GM23338 (cell line): ENCODE measurements around the gene DESI2. TPM values are rescaled to one million over a fixed set of nuclear protein-coding genes. Genes with fewer than 3 reads are reported as not detected.

Experiments
- ATAC-seq: fragments of 200-7000 bp; cut with Tn5 transposase; 3 replicates; pipeline ENCODE4 v1.9.1; 2020
- DNase-seq: peaks from one replicate; pipeline ENCODE4 v3.0.0-alpha.2; 2015; ENCODE audit warnings: low spot score
- H2AFZ ChIP-seq: fragments of 200-600 bp; sonication (generic); 2 replicates; pipeline ENCODE4 v1.8.0; 2016; ENCODE audit warnings: antibody characterized with exemption, mild to moderate bottlenecking, moderate library complexity
- H3F3A ChIP-seq: fragments of 200-600 bp; sonication (generic); replicated peaks from 2 replicates; pipeline ENCODE4 v1.8.0; 2017; ENCODE audit warnings: antibody characterized with exemption, mixed run types, low read depth
- H3K27ac ChIP-seq: fragments of 200-600 bp; sonication (generic); 2 replicates; pipeline ENCODE4 v1.6.1; 2016; ENCODE audit warnings: low read depth
- H3K27me3 ChIP-seq: fragments of 200-600 bp; sonication (generic); 2 replicates; pipeline ENCODE4 v1.8.0; 2016; ENCODE audit warnings: mild to moderate bottlenecking, mixed run types, moderate library complexity; ENCODE audit not compliant: insufficient read depth
- H3K36me3 ChIP-seq: fragments of 200-600 bp; sonication (generic); 2 replicates; pipeline ENCODE4 v1.8.0; 2016; ENCODE audit warnings: mild to moderate bottlenecking; ENCODE audit not compliant: insufficient read depth
- H3K4me1 ChIP-seq: fragments of 200-600 bp; sonication (generic); 2 replicates; pipeline ENCODE4 v1.8.0; 2016; ENCODE audit warnings: mild to moderate bottlenecking, moderate library complexity; ENCODE audit not compliant: insufficient read depth
- H3K4me2 ChIP-seq: fragments of 200-600 bp; sonication (generic); 2 replicates; pipeline ENCODE4 v1.7.1; 2017; ENCODE audit warnings: mixed run types
- H3K4me3 ChIP-seq: fragments of 200-600 bp; sonication (generic); 2 replicates; pipeline ENCODE4 v1.6.1; 2016; ENCODE audit warnings: mixed run types
- H3K79me2 ChIP-seq: fragments of 200-600 bp; sonication (generic); replicated peaks from 2 replicates; pipeline ENCODE4 v1.8.0; 2017; ENCODE audit warnings: mild to moderate bottlenecking; ENCODE audit not compliant: insufficient read depth
- H3K9me2 ChIP-seq: fragments of 200-600 bp; sonication (generic); 2 replicates; pipeline ENCODE4 v1.8.0; 2017; ENCODE audit not compliant: insufficient read depth
- H4K20me1 ChIP-seq: fragments of 200-600 bp; sonication (generic); replicated peaks from 2 replicates; pipeline ENCODE4 v1.8.0; 2017; ENCODE audit warnings: mild to moderate bottlenecking; ENCODE audit not compliant: insufficient read depth
- H3K27ac Mint-ChIP-seq: 2 replicates; pipeline ENCODE4 v1.8.0; 2020; ENCODE audit warnings: inconsistent platforms, mild to moderate bottlenecking, moderate library complexity, mixed read lengths
- H3K27me3 Mint-ChIP-seq: 3 replicates; pipeline ENCODE4 v1.8.0; 2022; ENCODE audit warnings: low read depth, mild to moderate bottlenecking, moderate library complexity, mixed read lengths, inconsistent platforms; ENCODE audit not compliant: insufficient read depth, poor library complexity
- H3K36me3 Mint-ChIP-seq: 3 replicates; pipeline ENCODE4 v1.8.0; 2021; ENCODE audit warnings: low read depth, mild to moderate bottlenecking, inconsistent platforms, moderate library complexity, mixed read lengths
- H3K4me1 Mint-ChIP-seq: 3 replicates; pipeline ENCODE4 v1.8.0; 2020; ENCODE audit warnings: mild to moderate bottlenecking, inconsistent platforms, mixed read lengths
- H3K4me3 Mint-ChIP-seq: 3 replicates; pipeline ENCODE4 v1.8.0; 2021; ENCODE audit warnings: moderate library complexity, mild to moderate bottlenecking, inconsistent platforms, mixed read lengths
- H3K9me3 Mint-ChIP-seq: 3 replicates; pipeline ENCODE4 v1.8.0; 2020; ENCODE audit warnings: moderate library complexity, mild to moderate bottlenecking, inconsistent platforms, mixed read lengths
- CREB1 ChIP-seq: fragments of 250-450 bp; sonication (Bioruptor Pico); IDR thresholded peaks from 2 replicates; pipeline ENCODE4 v1.5.0; 2020; ENCODE audit warnings: low read depth, mild to moderate bottlenecking, moderate library complexity
- EZH2 ChIP-seq: fragments of 200-600 bp; sonication (generic); IDR thresholded peaks from one replicate; pipeline ENCODE4 v1.8.0; 2017; ENCODE audit warnings: antibody characterized with exemption, mild to moderate bottlenecking, low read depth; ENCODE audit not compliant: unreplicated experiment
- EZH2phosphoT487 ChIP-seq: fragments of 200-600 bp; sonication (generic); IDR thresholded peaks from one replicate; pipeline ENCODE4 v1.8.1; 2018; ENCODE audit warnings: antibody characterized with exemption; ENCODE audit not compliant: unreplicated experiment
- JUNB ChIP-seq: IDR thresholded peaks from one replicate; pipeline ENCODE4 v1.6.1; 2016; ENCODE audit warnings: antibody characterized with exemption; ENCODE audit not compliant: unreplicated experiment
- NANOG ChIP-seq: IDR thresholded peaks from 2 replicates; pipeline ENCODE4 v1.6.1; 2016; ENCODE audit warnings: antibody characterized with exemption, borderline replicate concordance
- POLR2AphosphoS5 ChIP-seq: IDR thresholded peaks from 2 replicates; pipeline ENCODE4 v1.6.1; 2016; ENCODE audit warnings: antibody characterized with exemption, low read depth
- STAT1 ChIP-seq: IDR thresholded peaks from one replicate; pipeline ENCODE4 v1.6.1; 2016; ENCODE audit warnings: antibody characterized with exemption; ENCODE audit not compliant: unreplicated experiment
- ZNF114 ChIP-seq: fragments of 250-450 bp; sonication (Bioruptor Pico); IDR thresholded peaks from 2 replicates; pipeline ENCODE4 v1.5.0; 2020; ENCODE audit warnings: mild to moderate bottlenecking, moderate library complexity
- ZNF331 ChIP-seq: fragments of 250-450 bp; sonication (Bioruptor Pico); IDR thresholded peaks from 2 replicates; pipeline ENCODE4 v1.5.0; 2020; ENCODE audit warnings: low read depth, mild to moderate bottlenecking, moderate library complexity
- polyA plus RNA-seq: library from polyadenylated mRNA; unstranded; fragments of >200 nt; fragmentation: Nextera tagmentation; extraction: Ambion mirVana; gene quantifications from 2 replicates; pipeline ENCODE4 v1.2.1, GENCODE V29; 2016
- total RNA-seq: library from RNA; depleted of rRNA; stranded (reverse); fragments of >200 nt; shearing (Covaris generic); gene quantifications from 2 replicates; pipeline ENCODE4 v1.2.3, GENCODE V29; 2014
- TF ChIP-seq, protein P1 (sequence below), 2 experiments: fragments of 200-600 bp in 1 of 2; sonication (generic) in 1 of 2; conservative IDR thresholded peaks; 2 replicates each; pipeline versions ENCODE4 v1.5.1 to v1.6.1; 2016 to 2017; ENCODE audit warnings: antibody characterized with exemption in 2 of 2, low read depth in 2 of 2, mild to moderate bottlenecking in 2 of 2, moderate library complexity in 1 of 2
- TF ChIP-seq, protein P2 (sequence below): IDR thresholded peaks from one replicate; pipeline ENCODE4 v1.6.1; 2018; ENCODE audit warnings: antibody characterized with exemption; ENCODE audit not compliant: unreplicated experiment
- TF ChIP-seq, protein P3 (sequence below): fragments of 250-450 bp; sonication (Bioruptor Pico); IDR thresholded peaks from 2 replicates; pipeline ENCODE4 v1.5.0; 2020; ENCODE audit warnings: mild to moderate bottlenecking, moderate library complexity
- TF ChIP-seq, protein P4 (sequence below): IDR thresholded peaks from 2 replicates; pipeline ENCODE4 v1.6.1; 2016; ENCODE audit warnings: antibody characterized with exemption

DESI2 gene
- total and polyA plus RNA-seq, 2 experiments from 2014 or later: 145 TPM

DNA sequence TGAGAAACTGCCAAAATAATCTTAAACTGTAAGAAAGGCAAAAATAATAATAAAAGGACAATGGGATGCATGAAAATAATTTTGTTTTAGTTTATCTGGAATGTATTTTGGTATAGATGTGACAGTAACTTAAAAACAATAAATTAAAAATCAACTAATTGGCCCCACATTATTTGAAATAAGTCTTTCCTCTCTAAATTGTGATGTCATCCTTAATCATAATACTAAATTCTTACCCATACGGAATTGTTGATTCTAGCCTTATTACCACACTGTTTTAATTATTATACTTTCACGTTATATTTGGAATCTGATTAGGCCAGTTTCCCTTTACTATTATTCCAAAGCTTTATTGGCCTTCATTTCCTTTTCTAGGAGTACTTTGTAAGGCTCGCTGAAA is 7.7 kb downstream of the DESI2 start:
- Mint-ChIP-seq H3K4me3 (no peak overlapping the region), H3K4me1 (peaks cover 25% of the 10 kb centered on the region), H3K9me3 (peaks cover 3% of the 10 kb centered on the region; the same call in 1 of the 3 replicates), H3K27me3 (no peaks in the 10 kb centered on the region), H3K36me3 (peaks cover 46% of the 10 kb centered on the region), H3K27ac (no peak overlapping the region)
- H3K4me3 ChIP-seq: no peak overlapping the region
- H3K9me2 ChIP-seq: no peaks in the 10 kb centered on the region
- H3K27ac ChIP-seq: no peak overlapping the region
- H3K36me3 ChIP-seq: peaks cover 5% of the 10 kb centered on the region
- TF ChIP-seq EZH2phosphoT487: no peak
- TF ChIP-seq EZH2: no peak
- TF ChIP-seq, protein P1, sequence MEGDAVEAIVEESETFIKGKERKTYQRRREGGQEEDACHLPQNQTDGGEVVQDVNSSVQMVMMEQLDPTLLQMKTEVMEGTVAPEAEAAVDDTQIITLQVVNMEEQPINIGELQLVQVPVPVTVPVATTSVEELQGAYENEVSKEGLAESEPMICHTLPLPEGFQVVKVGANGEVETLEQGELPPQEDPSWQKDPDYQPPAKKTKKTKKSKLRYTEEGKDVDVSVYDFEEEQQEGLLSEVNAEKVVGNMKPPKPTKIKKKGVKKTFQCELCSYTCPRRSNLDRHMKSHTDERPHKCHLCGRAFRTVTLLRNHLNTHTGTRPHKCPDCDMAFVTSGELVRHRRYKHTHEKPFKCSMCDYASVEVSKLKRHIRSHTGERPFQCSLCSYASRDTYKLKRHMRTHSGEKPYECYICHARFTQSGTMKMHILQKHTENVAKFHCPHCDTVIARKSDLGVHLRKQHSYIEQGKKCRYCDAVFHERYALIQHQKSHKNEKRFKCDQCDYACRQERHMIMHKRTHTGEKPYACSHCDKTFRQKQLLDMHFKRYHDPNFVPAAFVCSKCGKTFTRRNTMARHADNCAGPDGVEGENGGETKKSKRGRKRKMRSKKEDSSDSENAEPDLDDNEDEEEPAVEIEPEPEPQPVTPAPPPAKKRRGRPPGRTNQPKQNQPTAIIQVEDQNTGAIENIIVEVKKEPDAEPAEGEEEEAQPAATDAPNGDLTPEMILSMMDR (conservative IDR thresholded peaks at IDR 0.05; ENCODE audit: low read depth in 2 of 2): no peak
- TF ChIP-seq, protein P2, sequence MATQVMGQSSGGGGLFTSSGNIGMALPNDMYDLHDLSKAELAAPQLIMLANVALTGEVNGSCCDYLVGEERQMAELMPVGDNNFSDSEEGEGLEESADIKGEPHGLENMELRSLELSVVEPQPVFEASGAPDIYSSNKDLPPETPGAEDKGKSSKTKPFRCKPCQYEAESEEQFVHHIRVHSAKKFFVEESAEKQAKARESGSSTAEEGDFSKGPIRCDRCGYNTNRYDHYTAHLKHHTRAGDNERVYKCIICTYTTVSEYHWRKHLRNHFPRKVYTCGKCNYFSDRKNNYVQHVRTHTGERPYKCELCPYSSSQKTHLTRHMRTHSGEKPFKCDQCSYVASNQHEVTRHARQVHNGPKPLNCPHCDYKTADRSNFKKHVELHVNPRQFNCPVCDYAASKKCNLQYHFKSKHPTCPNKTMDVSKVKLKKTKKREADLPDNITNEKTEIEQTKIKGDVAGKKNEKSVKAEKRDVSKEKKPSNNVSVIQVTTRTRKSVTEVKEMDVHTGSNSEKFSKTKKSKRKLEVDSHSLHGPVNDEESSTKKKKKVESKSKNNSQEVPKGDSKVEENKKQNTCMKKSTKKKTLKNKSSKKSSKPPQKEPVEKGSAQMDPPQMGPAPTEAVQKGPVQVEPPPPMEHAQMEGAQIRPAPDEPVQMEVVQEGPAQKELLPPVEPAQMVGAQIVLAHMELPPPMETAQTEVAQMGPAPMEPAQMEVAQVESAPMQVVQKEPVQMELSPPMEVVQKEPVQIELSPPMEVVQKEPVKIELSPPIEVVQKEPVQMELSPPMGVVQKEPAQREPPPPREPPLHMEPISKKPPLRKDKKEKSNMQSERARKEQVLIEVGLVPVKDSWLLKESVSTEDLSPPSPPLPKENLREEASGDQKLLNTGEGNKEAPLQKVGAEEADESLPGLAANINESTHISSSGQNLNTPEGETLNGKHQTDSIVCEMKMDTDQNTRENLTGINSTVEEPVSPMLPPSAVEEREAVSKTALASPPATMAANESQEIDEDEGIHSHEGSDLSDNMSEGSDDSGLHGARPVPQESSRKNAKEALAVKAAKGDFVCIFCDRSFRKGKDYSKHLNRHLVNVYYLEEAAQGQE: no peak
- no peak for TF ChIP-seq NANOG
- no peak for TF ChIP-seq ZNF114 (CRISPR knock-in tag)
- no peak for TF ChIP-seq STAT1
- TF ChIP-seq, protein P3, sequence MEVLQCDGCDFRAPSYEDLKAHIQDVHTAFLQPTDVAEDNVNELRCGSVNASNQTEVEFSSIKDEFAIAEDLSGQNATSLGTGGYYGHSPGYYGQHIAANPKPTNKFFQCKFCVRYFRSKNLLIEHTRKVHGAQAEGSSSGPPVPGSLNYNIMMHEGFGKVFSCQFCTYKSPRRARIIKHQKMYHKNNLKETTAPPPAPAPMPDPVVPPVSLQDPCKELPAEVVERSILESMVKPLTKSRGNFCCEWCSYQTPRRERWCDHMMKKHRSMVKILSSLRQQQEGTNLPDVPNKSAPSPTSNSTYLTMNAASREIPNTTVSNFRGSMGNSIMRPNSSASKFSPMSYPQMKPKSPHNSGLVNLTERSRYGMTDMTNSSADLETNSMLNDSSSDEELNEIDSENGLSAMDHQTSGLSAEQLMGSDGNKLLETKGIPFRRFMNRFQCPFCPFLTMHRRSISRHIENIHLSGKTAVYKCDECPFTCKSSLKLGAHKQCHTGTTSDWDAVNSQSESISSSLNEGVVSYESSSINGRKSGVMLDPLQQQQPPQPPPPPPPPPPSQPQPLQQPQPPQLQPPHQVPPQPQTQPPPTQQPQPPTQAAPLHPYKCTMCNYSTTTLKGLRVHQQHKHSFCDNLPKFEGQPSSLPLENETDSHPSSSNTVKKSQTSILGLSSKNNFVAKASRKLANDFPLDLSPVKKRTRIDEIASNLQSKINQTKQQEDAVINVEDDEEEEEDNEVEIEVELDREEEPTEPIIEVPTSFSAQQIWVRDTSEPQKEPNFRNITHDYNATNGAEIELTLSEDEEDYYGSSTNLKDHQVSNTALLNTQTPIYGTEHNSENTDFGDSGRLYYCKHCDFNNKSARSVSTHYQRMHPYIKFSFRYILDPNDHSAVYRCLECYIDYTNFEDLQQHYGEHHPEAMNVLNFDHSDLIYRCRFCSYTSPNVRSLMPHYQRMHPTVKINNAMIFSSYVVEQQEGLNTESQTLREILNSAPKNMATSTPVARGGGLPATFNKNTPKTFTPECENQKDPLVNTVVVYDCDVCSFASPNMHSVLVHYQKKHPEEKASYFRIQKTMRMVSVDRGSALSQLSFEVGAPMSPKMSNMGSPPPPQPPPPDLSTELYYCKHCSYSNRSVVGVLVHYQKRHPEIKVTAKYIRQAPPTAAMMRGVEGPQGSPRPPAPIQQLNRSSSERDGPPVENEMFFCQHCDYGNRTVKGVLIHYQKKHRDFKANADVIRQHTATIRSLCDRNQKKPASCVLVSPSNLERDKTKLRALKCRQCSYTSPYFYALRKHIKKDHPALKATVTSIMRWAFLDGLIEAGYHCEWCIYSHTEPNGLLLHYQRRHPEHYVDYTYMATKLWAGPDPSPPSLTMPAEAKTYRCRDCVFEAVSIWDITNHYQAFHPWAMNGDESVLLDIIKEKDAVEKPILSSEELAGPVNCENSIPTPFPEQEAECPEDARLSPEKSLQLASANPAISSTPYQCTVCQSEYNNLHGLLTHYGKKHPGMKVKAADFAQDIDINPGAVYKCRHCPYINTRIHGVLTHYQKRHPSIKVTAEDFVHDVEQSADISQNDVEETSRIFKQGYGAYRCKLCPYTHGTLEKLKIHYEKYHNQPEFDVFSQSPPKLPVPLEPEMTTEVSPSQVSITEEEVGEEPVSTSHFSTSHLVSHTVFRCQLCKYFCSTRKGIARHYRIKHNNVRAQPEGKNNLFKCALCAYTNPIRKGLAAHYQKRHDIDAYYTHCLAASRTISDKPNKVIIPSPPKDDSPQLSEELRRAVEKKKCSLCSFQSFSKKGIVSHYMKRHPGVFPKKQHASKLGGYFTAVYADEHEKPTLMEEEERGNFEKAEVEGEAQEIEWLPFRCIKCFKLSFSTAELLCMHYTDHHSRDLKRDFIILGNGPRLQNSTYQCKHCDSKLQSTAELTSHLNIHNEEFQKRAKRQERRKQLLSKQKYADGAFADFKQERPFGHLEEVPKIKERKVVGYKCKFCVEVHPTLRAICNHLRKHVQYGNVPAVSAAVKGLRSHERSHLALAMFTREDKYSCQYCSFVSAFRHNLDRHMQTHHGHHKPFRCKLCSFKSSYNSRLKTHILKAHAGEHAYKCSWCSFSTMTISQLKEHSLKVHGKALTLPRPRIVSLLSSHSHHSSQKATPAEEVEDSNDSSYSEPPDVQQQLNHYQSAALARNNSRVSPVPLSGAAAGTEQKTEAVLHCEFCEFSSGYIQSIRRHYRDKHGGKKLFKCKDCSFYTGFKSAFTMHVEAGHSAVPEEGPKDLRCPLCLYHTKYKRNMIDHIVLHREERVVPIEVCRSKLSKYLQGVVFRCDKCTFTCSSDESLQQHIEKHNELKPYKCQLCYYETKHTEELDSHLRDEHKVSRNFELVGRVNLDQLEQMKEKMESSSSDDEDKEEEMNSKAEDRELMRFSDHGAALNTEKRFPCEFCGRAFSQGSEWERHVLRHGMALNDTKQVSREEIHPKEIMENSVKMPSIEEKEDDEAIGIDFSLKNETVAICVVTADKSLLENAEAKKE (CRISPR knock-in tag): no peak
- TF ChIP-seq POLR2AphosphoS5: no peak
- no peak for TF ChIP-seq JUNB
- TF ChIP-seq, protein P4, sequence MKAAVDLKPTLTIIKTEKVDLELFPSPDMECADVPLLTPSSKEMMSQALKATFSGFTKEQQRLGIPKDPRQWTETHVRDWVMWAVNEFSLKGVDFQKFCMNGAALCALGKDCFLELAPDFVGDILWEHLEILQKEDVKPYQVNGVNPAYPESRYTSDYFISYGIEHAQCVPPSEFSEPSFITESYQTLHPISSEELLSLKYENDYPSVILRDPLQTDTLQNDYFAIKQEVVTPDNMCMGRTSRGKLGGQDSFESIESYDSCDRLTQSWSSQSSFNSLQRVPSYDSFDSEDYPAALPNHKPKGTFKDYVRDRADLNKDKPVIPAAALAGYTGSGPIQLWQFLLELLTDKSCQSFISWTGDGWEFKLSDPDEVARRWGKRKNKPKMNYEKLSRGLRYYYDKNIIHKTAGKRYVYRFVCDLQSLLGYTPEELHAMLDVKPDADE: no peak
- TF ChIP-seq ZNF331 (CRISPR knock-in tag): no peak
- no peak for TF ChIP-seq CREB1 (CRISPR knock-in tag)
- H3K79me2 ChIP-seq: peaks cover 100% of the 10 kb centered on the region
- H3K27me3 ChIP-seq: no peaks in the 10 kb centered on the region
- ATAC-seq: no peak
- peaks cover 28% of the 10 kb centered on the region; the same call in 1 of the 2 replicates for H4K20me1 ChIP-seq
- H3K4me1 ChIP-seq: peaks cover 25% of the 10 kb centered on the region
- no peak for DNase-seq
- no peak overlapping the region for H3K4me2 ChIP-seq
- no peaks in the 10 kb centered on the region for H3F3A ChIP-seq
- no peak overlapping the region for H2AFZ ChIP-seq
